Keratinocyte (primary cell): ENCODE results near the gene DBR1. TPM values are rescaled to one million over a fixed set of nuclear protein-coding genes. Genes with fewer than 3 reads are reported as not detected.

ENCODE experiments used
- DNase-seq: peaks from one replicate; pipeline ENCODE4 v3.0.0-alpha.2; 2011; ENCODE audit warnings: low read depth, missing footprints, low spot score
- FAIRE-seq: peaks from 2 replicates; lab custom pipeline; 2011; peaks lifted over from hg19 to GRCh38; lab: Jason Lieb, UNC
- H2AFZ ChIP-seq: 2 replicates; pipeline ENCODE4 v1.6.0; 2012; ENCODE audit warnings: low read length, control low read depth, inconsistent platforms; ENCODE audit not compliant: control insufficient read depth
- H3K27ac ChIP-seq: 2 replicates; pipeline ENCODE4 v1.5.1; 2011; ENCODE audit warnings: low read length; ENCODE audit not compliant: control insufficient read depth, insufficient read depth
- H3K27me3 ChIP-seq: 3 replicates; pipeline ENCODE4 v1.6.0; 2011; ENCODE audit warnings: low read length; ENCODE audit not compliant: control insufficient read depth, insufficient read depth; ENCODE audit errors: extremely low read depth
- H3K36me3 ChIP-seq, 2 experiments: 2 replicates in 1 of 2; 3 replicates in 1 of 2; pipeline ENCODE4 v1.5.1; 2011; ENCODE audit warnings: low read length in 2 of 2, mild to moderate bottlenecking in 1 of 2; ENCODE audit not compliant: control insufficient read depth in 2 of 2, insufficient read depth in 2 of 2; ENCODE audit errors: extremely low read depth in 1 of 2
- H3K4me1 ChIP-seq: 3 replicates; pipeline ENCODE4 v1.5.1; 2011; ENCODE audit warnings: low read length; ENCODE audit not compliant: control insufficient read depth, insufficient read depth; ENCODE audit errors: extremely low read depth
- H3K4me2 ChIP-seq: 3 replicates; pipeline ENCODE4 v1.6.0; 2011; ENCODE audit warnings: low read depth, low read length; ENCODE audit not compliant: control insufficient read depth, insufficient read depth; ENCODE audit errors: extremely low read depth
- H3K4me3 ChIP-seq, 3 experiments: fragments of 200-600 bp in 1 of 3; sonication (generic) in 1 of 3; 2 replicates in 2 of 3; 3 replicates in 1 of 3; pipeline ENCODE4 v1.5.1; 2011 to 2016; ENCODE audit warnings: low read length in 3 of 3, mild to moderate bottlenecking in 3 of 3, control low read depth in 2 of 3, inconsistent platforms in 1 of 3, low read depth in 1 of 3, mixed read lengths in 1 of 3, mixed run types in 1 of 3, moderate library complexity in 1 of 3; ENCODE audit not compliant: control insufficient read depth in 2 of 3, insufficient read depth in 2 of 3; ENCODE audit errors: extremely low read depth in 1 of 3
- H3K79me2 ChIP-seq: 2 replicates; pipeline ENCODE4 v1.6.0; 2012; ENCODE audit warnings: low read length; ENCODE audit not compliant: control insufficient read depth, insufficient read depth
- H3K9ac ChIP-seq: 3 replicates; pipeline ENCODE4 v1.6.0; 2011; ENCODE audit warnings: low read length; ENCODE audit not compliant: control insufficient read depth, insufficient read depth; ENCODE audit errors: extremely low read depth
- H3K9me1 ChIP-seq: 3 replicates; pipeline ENCODE4 v1.6.0; 2011; ENCODE audit warnings: low read length; ENCODE audit not compliant: control insufficient read depth, insufficient read depth; ENCODE audit errors: extremely low read depth
- H3K9me3 ChIP-seq: 2 replicates; pipeline ENCODE4 v1.5.1; 2012; ENCODE audit warnings: low read depth, low read length; ENCODE audit not compliant: control insufficient read depth
- H4K20me1 ChIP-seq: 3 replicates; pipeline ENCODE4 v1.6.0; 2011; ENCODE audit warnings: low read length; ENCODE audit not compliant: control insufficient read depth, insufficient read depth; ENCODE audit errors: extremely low read depth
- EZH2 ChIP-seq: IDR thresholded peaks from one replicate; pipeline ENCODE4 v1.6.1; 2012; ENCODE audit warnings: inconsistent platforms, mild to moderate bottlenecking, low read length, moderate library complexity
- dilution Hi-C: fragments of 300-500 bp; cut with MboI; formaldehyde crosslinking; loops from one replicate; pipeline ENCODE4 v1.7.0; 2020; ENCODE audit warnings: low sequenced_read_pairs; ENCODE audit not compliant: extremely low pct_ligation_motif_present
- polyA plus RNA-seq, 5 experiments: library from polyadenylated mRNA; depleted of rRNA in 3 of 5; stranded (reverse) in 3 of 5; stranded (forward) in 1 of 5; unstranded in 1 of 5; fragments of >200 nt; gene quantifications; 1 replicate in 1 of 5; 2 replicates in 3 of 5; 3 replicates in 1 of 5; pipeline versions ENCODE4 v1.2.1 to v1.2.3, GENCODE V29; 2011 to 2012; ENCODE audit warnings: missing spikeins in 2 of 5, low read depth in 1 of 5, low replicate concordance in 1 of 5
- TF ChIP-seq, protein P1 (sequence below), 3 experiments: IDR thresholded peaks in 1 of 3; conservative IDR thresholded peaks in 1 of 3; optimal IDR thresholded peaks in 1 of 3; 2 replicates in 2 of 3; 3 replicates in 1 of 3; pipeline versions ENCODE3 to v1.5.1; 2011; ENCODE audit warnings: low read length in 3 of 3, mild to moderate bottlenecking in 3 of 3, moderate library complexity in 2 of 3, control low read depth in 1 of 3, inconsistent platforms in 1 of 3; ENCODE audit not compliant: insufficient read depth in 2 of 3; ENCODE audit errors: extremely low read depth in 1 of 3

DBR1 gene
- polyA plus RNA-seq, 1 donor (not counting 4 experiments of a cell fraction or from before 2014, with no cell fraction given), result 16.2 TPM

- TF ChIP-seq, protein P1, sequence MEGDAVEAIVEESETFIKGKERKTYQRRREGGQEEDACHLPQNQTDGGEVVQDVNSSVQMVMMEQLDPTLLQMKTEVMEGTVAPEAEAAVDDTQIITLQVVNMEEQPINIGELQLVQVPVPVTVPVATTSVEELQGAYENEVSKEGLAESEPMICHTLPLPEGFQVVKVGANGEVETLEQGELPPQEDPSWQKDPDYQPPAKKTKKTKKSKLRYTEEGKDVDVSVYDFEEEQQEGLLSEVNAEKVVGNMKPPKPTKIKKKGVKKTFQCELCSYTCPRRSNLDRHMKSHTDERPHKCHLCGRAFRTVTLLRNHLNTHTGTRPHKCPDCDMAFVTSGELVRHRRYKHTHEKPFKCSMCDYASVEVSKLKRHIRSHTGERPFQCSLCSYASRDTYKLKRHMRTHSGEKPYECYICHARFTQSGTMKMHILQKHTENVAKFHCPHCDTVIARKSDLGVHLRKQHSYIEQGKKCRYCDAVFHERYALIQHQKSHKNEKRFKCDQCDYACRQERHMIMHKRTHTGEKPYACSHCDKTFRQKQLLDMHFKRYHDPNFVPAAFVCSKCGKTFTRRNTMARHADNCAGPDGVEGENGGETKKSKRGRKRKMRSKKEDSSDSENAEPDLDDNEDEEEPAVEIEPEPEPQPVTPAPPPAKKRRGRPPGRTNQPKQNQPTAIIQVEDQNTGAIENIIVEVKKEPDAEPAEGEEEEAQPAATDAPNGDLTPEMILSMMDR (optimal IDR thresholded peaks at IDR 0.05 in 1 of 3, IDR thresholded peaks at IDR 0.05 in 1 of 3, conservative IDR thresholded peaks at IDR 0.05 in 1 of 3; ENCODE audit: extremely low read depth in 1 of 3, insufficient read depth in 2 of 3, low read length in 3 of 3), result no peak
- no peak for TF ChIP-seq EZH2
- no peak overlapping the region for H3K4me2 ChIP-seq
- H3K9ac ChIP-seq, result no peak overlapping the region
- H4K20me1 ChIP-seq, result peaks cover 2% of the 10 kb centered on the region
- dilution Hi-C loops, result no loop called here
- no peak for DNase-seq
- no peaks in the 10 kb centered on the region for H3K9me3 ChIP-seq
- H3K4me1 ChIP-seq, result no peaks in the 10 kb centered on the region
- H3K27me3 ChIP-seq, result no peaks in the 10 kb centered on the region
- H3K27ac ChIP-seq, result no peak overlapping the region
- no peak for FAIRE-seq
- no peak overlapping the region for H3K4me3 ChIP-seq
- no peak overlapping the region for H2AFZ ChIP-seq
- H3K36me3 ChIP-seq, result no peaks in the 10 kb centered on the region
- H3K9me1 ChIP-seq, result peaks cover 2% of the 10 kb centered on the region
- H3K79me2 ChIP-seq, result peaks cover 93% of the 10 kb centered on the region
These were observed 29.2 kb upstream of the DBR1 start for GRCh38 chr3:138203938-138204337.

DNA sequence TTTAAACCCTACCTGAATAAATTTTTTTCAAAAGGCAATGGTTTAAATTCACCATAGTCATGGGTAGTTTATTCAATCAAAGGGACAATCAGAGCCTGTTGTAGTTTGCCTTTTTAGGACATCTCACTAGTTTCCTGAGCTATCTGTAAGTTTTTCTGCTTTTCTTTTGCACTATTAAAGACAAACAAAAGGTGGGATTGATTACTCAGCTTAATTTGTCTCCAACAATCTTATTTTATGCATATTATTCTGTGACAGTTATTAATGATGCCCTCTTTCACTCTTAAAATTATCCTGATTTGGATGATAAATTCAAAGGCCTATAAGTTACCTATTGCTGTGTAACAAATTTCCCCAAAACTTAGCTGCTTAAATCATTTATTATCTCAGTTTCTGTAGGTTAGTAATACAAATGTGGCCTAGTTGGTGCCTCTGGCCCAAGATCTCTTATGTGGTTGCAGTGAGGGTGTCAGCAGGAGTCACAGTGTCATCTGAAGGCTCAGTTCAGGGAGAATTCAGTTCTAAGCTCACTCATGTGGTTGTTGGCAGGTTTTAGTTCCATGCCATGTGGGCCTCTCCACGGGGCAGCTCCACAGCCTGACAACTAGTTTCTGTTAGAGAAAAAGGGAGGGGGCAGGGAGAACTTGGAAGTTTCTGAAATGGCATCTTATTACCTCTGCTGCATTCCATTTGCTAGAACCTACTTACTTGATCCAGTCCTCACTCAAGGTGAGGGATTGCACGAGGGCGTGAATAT is 28.4 kb upstream of the DBR1 start:
- no peak overlapping the region for H3K4me2 ChIP-seq
- no peak for FAIRE-seq

More for the DNA sequence above, 28.4 kb upstream of the DBR1 start:
- Histone ChIP-seq H3K4me1 (no peaks in the 10 kb centered on the region), H3K27me3 (no peaks in the 10 kb centered on the region), H3K9ac (no peak overlapping the region), H3K27ac (no peak overlapping the region), H4K20me1 (peaks cover 2% of the 10 kb centered on the region), H3K9me1 (peaks cover 2% of the 10 kb centered on the region), H3K36me3 (no peaks in the 10 kb centered on the region), H3K9me3 (no peaks in the 10 kb centered on the region), H2AFZ (no peak overlapping the region), H3K4me3 (no peak overlapping the region), H3K79me2 (peaks cover 93% of the 10 kb centered on the region)
- DNase-seq, result no peak
- no peak for TF ChIP-seq EZH2
- TF ChIP-seq, protein P1 (optimal IDR thresholded peaks at IDR 0.05 in 1 of 3, IDR thresholded peaks at IDR 0.05 in 1 of 3, conservative IDR thresholded peaks at IDR 0.05 in 1 of 3; ENCODE audit: extremely low read depth in 1 of 3, insufficient read depth in 2 of 3, low read length in 3 of 3), result no peak
- dilution Hi-C loops, result no loop called here
